ENCODE data around the gene AGBL4.

AGBL4 gene

DNA sequence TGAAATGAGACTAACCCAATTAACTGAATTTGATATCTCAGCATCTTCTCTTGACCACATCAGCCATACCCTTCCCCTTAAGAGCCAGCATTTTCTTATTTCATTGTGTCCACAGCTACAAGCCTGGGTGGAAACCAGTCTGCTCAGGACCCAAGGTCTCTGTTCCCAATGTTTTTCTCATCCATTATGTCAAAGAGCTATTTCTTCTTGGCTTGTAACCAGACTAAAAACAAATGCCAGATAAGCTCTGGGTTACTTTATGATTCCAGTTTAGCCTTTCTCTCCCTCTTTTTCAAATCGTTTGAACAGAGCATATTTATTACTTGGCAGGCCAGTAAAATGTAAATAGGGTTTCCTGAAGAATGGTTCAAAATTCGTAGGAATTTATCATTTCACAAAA is 1442.5 kb downstream of the AGBL4 start:
- no peak for TF ChIP-seq CREB1 (IDR thresholded peaks at IDR 0.05; ENCODE audit: low read depth)
- no peak for TF ChIP-seq NFIC (IDR thresholded peaks at IDR 0.05)
- no peak for TF ChIP-seq TEAD4 (IDR thresholded peaks at IDR 0.05)
- no peak for TF ChIP-seq MAX (IDR thresholded peaks at IDR 0.05)
- TF ChIP-seq EP300 (IDR thresholded peaks at IDR 0.05; ENCODE audit: borderline replicate concordance), result no peak
- no peak for TF ChIP-seq ZBTB7A (IDR thresholded peaks at IDR 0.05; ENCODE audit: low read depth)
- TF ChIP-seq, protein P1, sequence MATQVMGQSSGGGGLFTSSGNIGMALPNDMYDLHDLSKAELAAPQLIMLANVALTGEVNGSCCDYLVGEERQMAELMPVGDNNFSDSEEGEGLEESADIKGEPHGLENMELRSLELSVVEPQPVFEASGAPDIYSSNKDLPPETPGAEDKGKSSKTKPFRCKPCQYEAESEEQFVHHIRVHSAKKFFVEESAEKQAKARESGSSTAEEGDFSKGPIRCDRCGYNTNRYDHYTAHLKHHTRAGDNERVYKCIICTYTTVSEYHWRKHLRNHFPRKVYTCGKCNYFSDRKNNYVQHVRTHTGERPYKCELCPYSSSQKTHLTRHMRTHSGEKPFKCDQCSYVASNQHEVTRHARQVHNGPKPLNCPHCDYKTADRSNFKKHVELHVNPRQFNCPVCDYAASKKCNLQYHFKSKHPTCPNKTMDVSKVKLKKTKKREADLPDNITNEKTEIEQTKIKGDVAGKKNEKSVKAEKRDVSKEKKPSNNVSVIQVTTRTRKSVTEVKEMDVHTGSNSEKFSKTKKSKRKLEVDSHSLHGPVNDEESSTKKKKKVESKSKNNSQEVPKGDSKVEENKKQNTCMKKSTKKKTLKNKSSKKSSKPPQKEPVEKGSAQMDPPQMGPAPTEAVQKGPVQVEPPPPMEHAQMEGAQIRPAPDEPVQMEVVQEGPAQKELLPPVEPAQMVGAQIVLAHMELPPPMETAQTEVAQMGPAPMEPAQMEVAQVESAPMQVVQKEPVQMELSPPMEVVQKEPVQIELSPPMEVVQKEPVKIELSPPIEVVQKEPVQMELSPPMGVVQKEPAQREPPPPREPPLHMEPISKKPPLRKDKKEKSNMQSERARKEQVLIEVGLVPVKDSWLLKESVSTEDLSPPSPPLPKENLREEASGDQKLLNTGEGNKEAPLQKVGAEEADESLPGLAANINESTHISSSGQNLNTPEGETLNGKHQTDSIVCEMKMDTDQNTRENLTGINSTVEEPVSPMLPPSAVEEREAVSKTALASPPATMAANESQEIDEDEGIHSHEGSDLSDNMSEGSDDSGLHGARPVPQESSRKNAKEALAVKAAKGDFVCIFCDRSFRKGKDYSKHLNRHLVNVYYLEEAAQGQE (IDR thresholded peaks at IDR 0.05; ENCODE audit: low read depth), result no peak
- TF ChIP-seq RAD21 (IDR thresholded peaks at IDR 0.05; ENCODE audit: low read depth), result no peak
- no peak for TF ChIP-seq YY1 (IDR thresholded peaks at IDR 0.05; ENCODE audit: low read depth)
- no peak for TF ChIP-seq USF1 (IDR thresholded peaks at IDR 0.05)
- no peak for TF ChIP-seq TCF12 (IDR thresholded peaks at IDR 0.05; ENCODE audit: low read depth)

DNA sequence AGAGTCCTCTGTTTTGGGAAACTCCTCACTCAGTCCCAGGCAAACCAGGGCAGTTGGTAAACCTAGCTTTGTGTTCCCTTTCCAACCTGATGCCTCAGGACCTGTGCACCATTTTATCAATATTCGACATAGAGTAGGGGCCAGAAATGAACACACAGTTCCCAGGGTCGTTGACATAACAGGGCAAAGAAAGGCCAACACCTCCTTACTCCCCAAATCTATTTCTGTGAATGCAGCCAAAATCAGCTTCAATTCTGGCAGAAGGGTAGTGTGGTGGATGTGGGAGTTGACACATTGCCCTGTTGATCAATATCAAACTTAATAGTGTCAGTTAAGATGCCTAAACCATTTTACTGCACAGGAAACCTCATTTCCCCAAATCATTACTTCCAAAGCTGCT is 1447.2 kb downstream of the AGBL4 start:
- no peak for TF ChIP-seq ZBTB7A (IDR thresholded peaks at IDR 0.05; ENCODE audit: low read depth)
- no peak for TF ChIP-seq CEBPB (IDR thresholded peaks at IDR 0.05)
- no peak for TF ChIP-seq EGR1 (IDR thresholded peaks at IDR 0.05)
- no peak for TF ChIP-seq CREB1 (IDR thresholded peaks at IDR 0.05; ENCODE audit: low read depth)
- TF ChIP-seq MAX (IDR thresholded peaks at IDR 0.05), result no peak
- no peak for TF ChIP-seq EP300 (IDR thresholded peaks at IDR 0.05; ENCODE audit: borderline replicate concordance)
- TF ChIP-seq RAD21 (IDR thresholded peaks at IDR 0.05; ENCODE audit: low read depth), result no peak
- no peak for TF ChIP-seq YY1 (IDR thresholded peaks at IDR 0.05; ENCODE audit: low read depth)
- TF ChIP-seq, protein P1 (IDR thresholded peaks at IDR 0.05; ENCODE audit: low read depth), result no peak
- no peak for TF ChIP-seq TAF1 (IDR thresholded peaks at IDR 0.05; ENCODE audit: low read depth)
- no peak for TF ChIP-seq FOXM1 (IDR thresholded peaks at IDR 0.05; ENCODE audit: borderline replicate concordance, low read depth)
- no peak for TF ChIP-seq NFIC (IDR thresholded peaks at IDR 0.05)

DNA sequence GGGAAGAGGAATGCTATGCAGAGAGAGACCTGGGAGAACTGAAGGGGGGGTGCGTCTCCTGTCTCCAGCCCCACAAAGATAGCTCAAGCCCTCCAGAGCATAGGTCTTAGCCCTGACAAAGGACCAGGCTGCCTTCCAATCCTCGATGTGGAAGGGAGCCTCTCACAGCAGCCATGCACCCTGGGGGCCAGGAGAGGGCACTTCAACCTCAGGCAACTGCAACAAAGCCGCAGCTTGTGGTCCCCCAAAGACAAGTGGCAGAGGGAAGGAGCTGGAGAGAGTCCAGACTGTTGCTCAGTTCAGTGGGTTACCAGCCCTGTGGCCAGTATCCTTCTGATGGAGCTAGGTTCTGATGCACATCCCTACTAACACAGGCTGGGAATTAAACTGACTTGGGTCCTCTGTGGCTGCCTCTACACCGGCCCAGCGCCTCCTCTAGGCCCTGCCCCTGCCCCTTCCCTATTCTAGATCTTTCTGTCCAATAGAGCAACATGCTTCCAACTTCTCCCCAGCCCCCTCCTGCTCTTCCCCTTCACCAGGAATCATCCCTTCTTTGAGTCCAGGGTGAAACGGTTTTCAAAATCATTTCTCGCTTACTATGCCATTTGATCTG is 1451.0 kb downstream of the AGBL4 start:
- peak; percentile 61 for TF ChIP-seq RAD21 (IDR thresholded peaks at IDR 0.05; ENCODE audit: low read depth)
- TF ChIP-seq MAX (IDR thresholded peaks at IDR 0.05), result no peak
- no peak for TF ChIP-seq YY1 (IDR thresholded peaks at IDR 0.05; ENCODE audit: low read depth)
- no peak for TF ChIP-seq NFIC (IDR thresholded peaks at IDR 0.05)
- no peak for TF ChIP-seq FOXM1 (IDR thresholded peaks at IDR 0.05; ENCODE audit: borderline replicate concordance, low read depth)
- TF ChIP-seq TAF1 (IDR thresholded peaks at IDR 0.05; ENCODE audit: low read depth), result no peak

GRCh38 chr1:48572134-48572533 is 1451.6 kb downstream of the AGBL4 start:
- TF ChIP-seq USF1 (IDR thresholded peaks at IDR 0.05), result no peak
- TF ChIP-seq YY1 (IDR thresholded peaks at IDR 0.05; ENCODE audit: low read depth), result no peak
- no peak for TF ChIP-seq EP300 (IDR thresholded peaks at IDR 0.05; ENCODE audit: borderline replicate concordance)
- no peak for TF ChIP-seq RAD21 (IDR thresholded peaks at IDR 0.05; ENCODE audit: low read depth)
- TF ChIP-seq TEAD4 (IDR thresholded peaks at IDR 0.05), result no peak
- TF ChIP-seq TCF12 (IDR thresholded peaks at IDR 0.05; ENCODE audit: low read depth), result no peak
- no peak for TF ChIP-seq NFIC (IDR thresholded peaks at IDR 0.05)
- no peak for TF ChIP-seq FOXM1 (IDR thresholded peaks at IDR 0.05; ENCODE audit: borderline replicate concordance, low read depth)
- TF ChIP-seq EGR1 (IDR thresholded peaks at IDR 0.05), result no peak
- TF ChIP-seq CEBPB (IDR thresholded peaks at IDR 0.05), result no peak
- no peak for TF ChIP-seq TAF1 (IDR thresholded peaks at IDR 0.05; ENCODE audit: low read depth)
- TF ChIP-seq CREB1 (IDR thresholded peaks at IDR 0.05; ENCODE audit: low read depth), result no peak
- no peak for TF ChIP-seq ZBTB7A (IDR thresholded peaks at IDR 0.05; ENCODE audit: low read depth)
- no peak for TF ChIP-seq MAX (IDR thresholded peaks at IDR 0.05)
- TF ChIP-seq, protein P1 (IDR thresholded peaks at IDR 0.05; ENCODE audit: low read depth), result no peak

Data from Ishikawa (cell line).